ENCODE data around the gene LMBRD2. TPM values are rescaled to one million over a fixed set of nuclear protein-coding genes. Genes with fewer than 3 reads are reported as not detected.

LMBRD2 gene
- total and polyA plus RNA-seq, 2 of the 8 experiments (the other 6 are each of a cell fraction or from before 2014, with no cell fraction given), result 1.1 to 4.1 TPM

- ChIA-PET POLR2A (ENCODE audit: partially characterized antibody) (no interaction called here), CTCF (ENCODE audit: partially characterized antibody) (no interaction called here)
- H3K9me3 ChIP-seq (ENCODE audit: insufficient read depth in 2 of 2, low read depth in 1 of 2, low read length in 1 of 2), result no peaks in the 10 kb centered on the region
- no peak overlapping the region for H3K4ac ChIP-seq (replicated peaks; ENCODE audit: insufficient read length, low read depth, low read length)
- TF ChIP-seq SP2 (IDR thresholded peaks at IDR 0.05; ENCODE audit: low read length) (no peak), KDM5A (IDR thresholded peaks at IDR 0.05; ENCODE audit: low read length) (no peak), GABPA (IDR thresholded peaks at IDR 0.05; ENCODE audit: borderline replicate concordance, insufficient read depth, low read length) (no peak), SP4 (IDR thresholded peaks at IDR 0.05; ENCODE audit: low read length) (no peak), YY1 (IDR thresholded peaks at IDR 0.05; ENCODE audit: low read depth, low read length) (no peak), SUZ12 (IDR thresholded peaks at IDR 0.05; ENCODE audit: low read length) (no peak), EP300 (IDR thresholded peaks at IDR 0.05; ENCODE audit: borderline replicate concordance in 1 of 2, low read depth in 2 of 2, low read length in 2 of 2) (no peak), TAF1 (IDR thresholded peaks at IDR 0.05; ENCODE audit: low read depth, low read length) (no peak), SIX5 (IDR thresholded peaks at IDR 0.05; ENCODE audit: low read depth, low read length) (no peak), KDM4A (IDR thresholded peaks at IDR 0.05; ENCODE audit: low read depth, low read length, severe bottlenecking) (no peak)
- H2BK20ac ChIP-seq (ENCODE audit: low read length), result no peak overlapping the region
- H3K23ac ChIP-seq (ENCODE audit: insufficient read length), result no peak overlapping the region
- no peaks in the 10 kb centered on the region for H3K79me2 ChIP-seq (ENCODE audit: control insufficient read depth in 1 of 2, insufficient read depth in 2 of 2, low read length in 2 of 2)
- H2BK15ac ChIP-seq (ENCODE audit: low read length), result no peak overlapping the region
- no peaks in the 10 kb centered on the region for H3K79me1 ChIP-seq (ENCODE audit: low read depth, low read length)
- no peak overlapping the region for H3K56ac ChIP-seq (replicated peaks; ENCODE audit: insufficient read length, low read depth, low read length)
- DNase-seq (ENCODE audit: low read depth in 1 of 2, low spot score in 2 of 2), result no peak
- H4K5ac ChIP-seq (ENCODE audit: insufficient read length, low read depth, low read length), result no peak overlapping the region
- H3K9ac ChIP-seq (replicated peaks in 1 of 4; ENCODE audit: extremely low read depth in 1 of 4, low read depth in 3 of 4, low read length in 3 of 4), result no peak overlapping the region
- H3K27me3 ChIP-seq (replicated peaks in 1 of 4; ENCODE audit: control insufficient read depth in 3 of 4, extremely low read depth in 1 of 4, insufficient read depth in 3 of 4, low read length in 3 of 4), result no peaks in the 10 kb centered on the region
- 78% methylated on average over 1 of the region's 1 CpG; no CpG with 5 or more reads in 1 of the 2 experiments for WGBS, 2 experiments (ENCODE audit: extremely low coverage in 1 of 2, insufficient coverage in 1 of 2, insufficient read length in 1 of 2, insufficient replicate concordance in 2 of 2, low coverage in 1 of 2, low lambda C conversion rate in 2 of 2, missing lambda C conversion rate in 1 of 2)
- no peak for FAIRE-seq
- no peak overlapping the region for H3K4me3 ChIP-seq (ENCODE audit: extremely low read depth in 1 of 4, insufficient read depth in 2 of 4, low read depth in 3 of 4, low read length in 4 of 4)
- H4K8ac ChIP-seq (ENCODE audit: extremely low read depth, insufficient read depth, low read length), result no peak overlapping the region
- no peak overlapping the region for H2AK5ac ChIP-seq (ENCODE audit: low read depth, low read length)
- no peak overlapping the region for H3K18ac ChIP-seq (ENCODE audit: extremely low read depth, low read length)
- no peak overlapping the region for H2BK5ac ChIP-seq (ENCODE audit: low read depth, low read length)
- H4K91ac ChIP-seq (replicated peaks; ENCODE audit: insufficient read length, low read length), result no peak overlapping the region
- H3K36me3 ChIP-seq (ENCODE audit: control insufficient read depth in 2 of 4, insufficient read depth in 4 of 4, low read length in 3 of 4), result peaks cover 15 to 82% (median 47%) of the 10 kb centered on the region in 4 experiments
- H3K23me2 ChIP-seq (ENCODE audit: low read depth, low read length), result no peaks in the 10 kb centered on the region
- no peaks in the 10 kb centered on the region for H4K20me1 ChIP-seq (replicated peaks in 1 of 2; ENCODE audit: control insufficient read depth in 1 of 2, insufficient read depth in 2 of 2, low read length in 2 of 2)
- H2BK12ac ChIP-seq (ENCODE audit: low read depth, low read length), result no peak overlapping the region
- no peak overlapping the region for H3K4me2 ChIP-seq (ENCODE audit: insufficient read depth in 1 of 2, low read depth in 2 of 2, low read length in 2 of 2)
- no peak overlapping the region for H3K27ac ChIP-seq (ENCODE audit: low read depth, low read length)
- no peak overlapping the region for H2BK120ac ChIP-seq (replicated peaks; ENCODE audit: low read depth, low read length)
- H3K14ac ChIP-seq (ENCODE audit: insufficient read length), result no peak overlapping the region
- no peak overlapping the region for H2AFZ ChIP-seq (ENCODE audit: low read length)
- H3K4me1 ChIP-seq (replicated peaks in 1 of 4; ENCODE audit: control insufficient read depth in 3 of 4, insufficient read depth in 4 of 4, low read length in 3 of 4), result no peaks in the 10 kb centered on the region
Measured at GRCh38 chr5:36172599-36172998, 20.9 kb upstream of the LMBRD2 start.

Data from H1 (cell line).